ENCODE results near the gene GHRL. TPM values are rescaled to one million over a fixed set of nuclear protein-coding genes. Genes with fewer than 3 reads are reported as not detected.

GHRL gene
- total and polyA plus RNA-seq, 12 donors: 0.33 to 2.2 (median 0.97) TPM; not detected in 7

DNA sequence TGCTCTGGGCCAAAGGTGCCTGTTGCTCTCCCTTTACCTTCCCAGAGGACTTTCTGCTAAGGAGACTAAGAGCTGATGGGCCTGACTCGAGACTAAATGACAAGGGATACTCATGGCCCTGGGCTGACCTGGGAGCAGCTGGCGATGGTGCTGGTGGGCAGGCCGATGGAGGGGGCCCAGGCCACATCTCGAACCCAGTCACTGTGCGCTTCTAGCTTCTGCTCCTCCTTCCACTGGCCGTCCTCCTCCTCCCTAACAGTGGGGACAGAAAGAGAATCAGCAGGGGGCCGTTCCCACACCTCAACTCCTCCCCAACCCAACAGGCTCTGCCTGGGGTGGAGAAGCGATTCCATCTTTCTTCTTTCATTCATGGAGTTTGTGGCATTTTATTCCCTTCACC, 12.2 kb upstream of the GHRL start:
- H3K9me3 ChIP-seq (replicated peaks in 1 of 3): no peaks in the 10 kb centered on the region
- no peak overlapping the region for H3K27ac ChIP-seq
- peaks cover 0 to 85% of the 10 kb centered on the region in 2 donors for H3K36me3 ChIP-seq (replicated peaks in 1 of 2)
- no peaks in the 10 kb centered on the region for H3K27me3 ChIP-seq
- no peak overlapping the region for H3K4me3 ChIP-seq
- TF ChIP-seq POLR2A (IDR thresholded peaks at IDR 0.05): no peak
- no peak for DNase-seq
- WGBS, 4 donors: 90 to 93% (median 92%) methylated on average over 8 of the region's 8 CpGs
- H3K4me1 ChIP-seq (replicated peaks in 1 of 2): peaks cover 0 to 6% of the 10 kb centered on the region in 2 donors
- intact Hi-C loops (cut with DNase I): no loop called here

DNA sequence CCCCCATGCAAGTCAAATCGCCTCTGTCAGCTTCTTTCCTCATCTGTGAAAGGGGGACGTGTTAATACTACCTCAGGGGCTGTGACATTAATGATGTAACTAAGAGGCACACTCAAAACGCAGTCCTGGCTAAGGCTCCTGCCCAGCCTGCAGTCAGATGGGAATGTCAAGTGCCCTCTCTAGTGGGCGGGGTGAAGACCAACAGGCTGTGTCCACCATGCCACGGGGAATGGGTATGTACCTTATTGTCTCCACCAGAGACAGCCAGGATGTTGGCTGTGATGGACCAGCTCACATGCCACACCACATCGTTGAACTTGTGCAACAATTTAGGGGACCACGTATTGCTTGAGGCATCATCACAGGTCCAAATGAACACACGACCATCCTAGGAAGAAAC, 11.0 kb upstream of the GHRL start:
- intact Hi-C loops (cut with DNase I): no loop called here
- Histone ChIP-seq H3K4me1 (replicated peaks in 1 of 2) (peaks cover 0 to 6% of the 10 kb centered on the region in 2 donors), H3K27me3 (no peaks in the 10 kb centered on the region), H3K4me3 (no peak overlapping the region), H3K36me3 (replicated peaks in 1 of 2) (peaks cover 0 to 85% of the 10 kb centered on the region in 2 donors), H3K27ac (no peak overlapping the region), H3K9me3 (replicated peaks in 1 of 3) (no peaks in the 10 kb centered on the region)
- DNase-seq: no peak
- 87 to 94% (median 88%) methylated on average over 8 of the region's 8 CpGs for WGBS, 4 donors
- TF ChIP-seq, protein P1, sequence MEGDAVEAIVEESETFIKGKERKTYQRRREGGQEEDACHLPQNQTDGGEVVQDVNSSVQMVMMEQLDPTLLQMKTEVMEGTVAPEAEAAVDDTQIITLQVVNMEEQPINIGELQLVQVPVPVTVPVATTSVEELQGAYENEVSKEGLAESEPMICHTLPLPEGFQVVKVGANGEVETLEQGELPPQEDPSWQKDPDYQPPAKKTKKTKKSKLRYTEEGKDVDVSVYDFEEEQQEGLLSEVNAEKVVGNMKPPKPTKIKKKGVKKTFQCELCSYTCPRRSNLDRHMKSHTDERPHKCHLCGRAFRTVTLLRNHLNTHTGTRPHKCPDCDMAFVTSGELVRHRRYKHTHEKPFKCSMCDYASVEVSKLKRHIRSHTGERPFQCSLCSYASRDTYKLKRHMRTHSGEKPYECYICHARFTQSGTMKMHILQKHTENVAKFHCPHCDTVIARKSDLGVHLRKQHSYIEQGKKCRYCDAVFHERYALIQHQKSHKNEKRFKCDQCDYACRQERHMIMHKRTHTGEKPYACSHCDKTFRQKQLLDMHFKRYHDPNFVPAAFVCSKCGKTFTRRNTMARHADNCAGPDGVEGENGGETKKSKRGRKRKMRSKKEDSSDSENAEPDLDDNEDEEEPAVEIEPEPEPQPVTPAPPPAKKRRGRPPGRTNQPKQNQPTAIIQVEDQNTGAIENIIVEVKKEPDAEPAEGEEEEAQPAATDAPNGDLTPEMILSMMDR (IDR thresholded peaks at IDR 0.05): no peak
- TF ChIP-seq POLR2A (IDR thresholded peaks at IDR 0.05): no peak

DNA sequence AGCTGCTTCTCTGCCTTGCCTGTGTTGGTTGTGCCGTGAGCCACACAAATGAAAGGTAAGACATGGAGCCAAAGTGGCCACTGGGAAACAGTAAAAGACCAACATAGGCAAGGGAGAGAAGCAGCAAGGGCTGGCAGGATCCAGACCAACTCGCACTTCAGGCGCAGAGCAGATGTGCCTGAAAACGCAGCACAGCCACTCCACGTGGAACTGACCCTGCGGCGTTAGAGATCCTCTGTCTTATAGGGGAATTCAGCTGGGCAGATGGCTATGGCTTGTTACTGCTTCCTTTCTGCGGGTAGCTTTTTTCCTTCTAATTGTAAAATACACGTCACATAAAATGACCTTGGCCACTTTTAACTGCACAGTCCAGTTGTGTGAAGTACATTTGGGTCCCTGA, 10.4 kb upstream of the GHRL start:
- Histone ChIP-seq H3K9me3 (replicated peaks in 1 of 3) (no peaks in the 10 kb centered on the region), H3K27ac (no peak overlapping the region), H3K27me3 (no peaks in the 10 kb centered on the region), H3K4me3 (no peak overlapping the region), H3K36me3 (replicated peaks in 1 of 2) (peaks cover 0 to 81% of the 10 kb centered on the region in 2 donors), H3K4me1 (replicated peaks in 1 of 2) (peaks cover 0 to 6% of the 10 kb centered on the region in 2 donors)
- no peak for TF ChIP-seq POLR2A (IDR thresholded peaks at IDR 0.05)
- TF ChIP-seq, protein P1 (IDR thresholded peaks at IDR 0.05): no peak
- DNase-seq: no peak
- WGBS, 4 donors: 68 to 78% (median 75%) methylated on average over 9 of the region's 9 CpGs
- intact Hi-C loops (cut with DNase I): no loop called here

DNA sequence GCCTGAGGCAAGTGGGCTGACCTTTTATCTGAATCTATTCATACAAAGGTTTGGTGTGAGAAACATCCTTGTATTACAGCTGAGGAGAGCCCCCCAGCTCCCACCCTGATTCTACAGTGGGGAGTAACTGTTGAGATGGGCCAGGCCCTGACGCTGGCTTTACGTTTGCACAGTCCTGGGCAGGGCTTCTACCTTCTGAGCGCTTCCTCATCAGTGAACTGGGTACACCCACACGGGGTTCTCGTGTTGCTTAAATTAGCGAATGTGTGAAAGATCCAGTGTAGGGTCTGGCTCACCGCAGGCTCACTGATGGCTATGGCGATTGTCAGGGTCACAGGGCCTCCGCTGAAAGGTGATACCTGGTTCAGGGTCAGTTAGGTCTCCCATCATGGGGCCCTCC, 7.3 kb upstream of the GHRL start:
- no peak overlapping the region for H3K27ac ChIP-seq
- no peak for DNase-seq
- peaks cover 0 to 6% of the 10 kb centered on the region in 2 donors for H3K4me1 ChIP-seq (replicated peaks in 1 of 2)
- H3K9me3 ChIP-seq (replicated peaks in 1 of 3): no peaks in the 10 kb centered on the region
- H3K36me3 ChIP-seq (replicated peaks in 1 of 2): peaks cover 0 to 57% of the 10 kb centered on the region in 2 donors
- intact Hi-C loops (cut with DNase I): no loop called here
- H3K27me3 ChIP-seq: no peaks in the 10 kb centered on the region
- H3K4me3 ChIP-seq: no peak overlapping the region
- TF ChIP-seq POLR2A (IDR thresholded peaks at IDR 0.05): no peak
- WGBS, 4 donors: 85 to 91% (median 86%) methylated on average over 9 of the region's 9 CpGs

DNA sequence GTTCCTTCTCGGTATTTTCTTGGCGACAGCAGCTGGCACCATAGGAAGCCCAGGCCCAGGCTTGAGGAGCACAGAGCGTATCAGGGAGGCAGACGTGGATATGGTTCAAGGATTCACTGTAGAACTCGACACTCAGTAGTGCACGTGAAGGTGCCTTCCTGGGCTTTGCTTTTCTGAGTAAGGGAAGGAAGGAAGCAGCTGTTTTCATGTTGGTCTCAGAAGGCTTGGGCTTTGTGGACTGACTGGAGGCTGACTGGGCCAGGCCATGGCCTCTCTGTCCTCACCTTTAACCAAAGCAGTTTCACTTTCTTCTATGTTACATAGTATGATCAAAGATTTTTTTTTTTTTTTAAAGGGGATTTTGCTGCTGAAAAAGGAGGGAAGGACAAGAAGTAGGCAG, 6.9 kb upstream of the GHRL start:
- no peaks in the 10 kb centered on the region for H3K9me3 ChIP-seq (replicated peaks in 1 of 3)
- H3K36me3 ChIP-seq (replicated peaks in 1 of 2): peaks cover 0 to 53% of the 10 kb centered on the region in 2 donors
- no peak for DNase-seq
- intact Hi-C loops (cut with DNase I): no loop called here
- H3K27me3 ChIP-seq: no peaks in the 10 kb centered on the region
- 74 to 81% (median 75%) methylated on average over 6 of the region's 6 CpGs for WGBS, 4 donors
- peaks cover 0 to 6% of the 10 kb centered on the region in 2 donors for H3K4me1 ChIP-seq (replicated peaks in 1 of 2)
- H3K4me3 ChIP-seq: no peak overlapping the region
- H3K27ac ChIP-seq: no peak overlapping the region
- TF ChIP-seq, protein P1 (IDR thresholded peaks at IDR 0.05): no peak
- no peak for TF ChIP-seq POLR2A (IDR thresholded peaks at IDR 0.05)

All from adrenal gland (tissue), 12 donors.